HG03045 (cell line): ENCODE data around the gene TRIM61.

Experiments used
- ATAC-seq: cut with Tn5 transposase; IDR thresholded peaks from one replicate; pipeline ENCODE4 v1.9.1; 2021; ENCODE audit warnings: mild to moderate bottlenecking, moderate library complexity; ENCODE audit not compliant: unreplicated experiment

Gene TRIM61

DNA sequence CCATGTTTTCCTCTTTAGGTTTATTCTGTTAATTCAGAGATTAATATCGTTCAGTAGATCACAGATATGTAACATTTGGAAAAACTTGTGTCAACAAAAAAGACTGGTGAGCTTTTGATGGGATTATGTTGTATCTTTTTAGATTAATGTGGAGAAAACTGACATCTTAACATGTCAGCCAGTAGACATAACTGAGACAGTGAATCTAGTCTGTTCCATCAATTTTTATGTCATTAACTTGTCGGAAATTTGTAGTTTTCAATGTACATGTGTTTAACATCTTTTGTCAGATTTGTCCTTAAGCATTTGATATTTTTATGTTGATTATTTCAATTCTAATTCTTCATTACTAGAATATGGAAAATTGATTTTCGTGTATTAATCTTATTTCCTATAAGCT lies 58.5 kb downstream of the TRIM61 start:
- no peak for ATAC-seq
